Measurements from ENCODE around the gene STX18.

DNA sequence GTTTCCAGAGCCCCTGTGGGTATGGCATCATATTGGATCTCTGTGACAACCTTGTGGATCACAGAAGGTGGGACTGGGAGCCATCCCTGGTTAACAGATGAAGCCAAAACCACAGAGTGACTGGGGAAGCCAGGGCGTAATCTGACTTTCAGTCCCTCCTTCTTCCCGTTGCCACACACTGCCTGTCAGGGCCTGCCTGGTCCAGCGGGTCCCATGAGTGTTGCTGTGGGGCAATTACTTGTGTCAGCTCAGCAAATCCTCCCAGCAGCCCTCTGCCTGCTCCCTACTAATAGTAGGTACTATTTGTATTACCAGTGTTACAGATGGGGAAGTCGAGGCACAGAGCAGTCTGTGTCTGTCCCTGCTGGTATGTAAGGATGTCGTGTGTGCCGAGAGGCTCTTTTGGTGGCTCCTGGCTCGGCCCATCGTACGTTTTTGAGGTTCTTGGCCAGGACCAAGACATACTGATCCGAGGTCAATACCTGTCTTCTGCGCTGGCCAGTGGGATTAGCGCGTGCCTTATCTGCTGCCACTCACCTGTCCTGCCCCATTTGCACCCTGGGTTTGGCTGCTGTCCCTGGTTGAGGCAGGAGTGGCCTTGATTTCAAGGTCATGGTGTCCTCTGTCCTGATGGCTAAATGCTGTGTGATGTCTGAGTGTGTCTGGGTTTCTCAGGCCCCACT lies 149.2 kb downstream of the STX18 start:
- TF ChIP-seq, protein P1, sequence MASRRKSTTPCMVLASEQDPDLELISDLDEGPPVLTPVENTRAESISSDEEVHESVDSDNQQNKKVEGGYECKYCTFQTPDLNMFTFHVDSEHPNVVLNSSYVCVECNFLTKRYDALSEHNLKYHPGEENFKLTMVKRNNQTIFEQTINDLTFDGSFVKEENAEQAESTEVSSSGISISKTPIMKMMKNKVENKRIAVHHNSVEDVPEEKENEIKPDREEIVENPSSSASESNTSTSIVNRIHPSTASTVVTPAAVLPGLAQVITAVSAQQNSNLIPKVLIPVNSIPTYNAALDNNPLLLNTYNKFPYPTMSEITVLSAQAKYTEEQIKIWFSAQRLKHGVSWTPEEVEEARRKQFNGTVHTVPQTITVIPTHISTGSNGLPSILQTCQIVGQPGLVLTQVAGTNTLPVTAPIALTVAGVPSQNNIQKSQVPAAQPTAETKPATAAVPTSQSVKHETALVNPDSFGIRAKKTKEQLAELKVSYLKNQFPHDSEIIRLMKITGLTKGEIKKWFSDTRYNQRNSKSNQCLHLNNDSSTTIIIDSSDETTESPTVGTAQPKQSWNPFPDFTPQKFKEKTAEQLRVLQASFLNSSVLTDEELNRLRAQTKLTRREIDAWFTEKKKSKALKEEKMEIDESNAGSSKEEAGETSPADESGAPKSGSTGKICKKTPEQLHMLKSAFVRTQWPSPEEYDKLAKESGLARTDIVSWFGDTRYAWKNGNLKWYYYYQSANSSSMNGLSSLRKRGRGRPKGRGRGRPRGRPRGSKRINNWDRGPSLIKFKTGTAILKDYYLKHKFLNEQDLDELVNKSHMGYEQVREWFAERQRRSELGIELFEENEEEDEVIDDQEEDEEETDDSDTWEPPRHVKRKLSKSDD (CRISPR knock-in tag; IDR thresholded peaks at IDR 0.05; ENCODE audit: low read depth) = no peak
- TF ChIP-seq ZFP1 (CRISPR knock-in tag; IDR thresholded peaks at IDR 0.05) (no peak), ZNF674 (CRISPR knock-in tag; IDR thresholded peaks at IDR 0.05; ENCODE audit: low read depth) (no peak), ZNF383 (CRISPR knock-in tag; IDR thresholded peaks at IDR 0.05; ENCODE audit: borderline replicate concordance) (no peak), KAT8 (CRISPR knock-in tag; IDR thresholded peaks at IDR 0.05) (no peak), ZNF652 (CRISPR knock-in tag; IDR thresholded peaks at IDR 0.05; ENCODE audit: borderline replicate concordance, low read depth) (no peak), MYC (CRISPR knock-in tag; IDR thresholded peaks at IDR 0.05; ENCODE audit: borderline replicate concordance) (no peak), ZMYM3 (CRISPR knock-in tag; IDR thresholded peaks at IDR 0.05) (no peak)
- TF ChIP-seq, protein P2, sequence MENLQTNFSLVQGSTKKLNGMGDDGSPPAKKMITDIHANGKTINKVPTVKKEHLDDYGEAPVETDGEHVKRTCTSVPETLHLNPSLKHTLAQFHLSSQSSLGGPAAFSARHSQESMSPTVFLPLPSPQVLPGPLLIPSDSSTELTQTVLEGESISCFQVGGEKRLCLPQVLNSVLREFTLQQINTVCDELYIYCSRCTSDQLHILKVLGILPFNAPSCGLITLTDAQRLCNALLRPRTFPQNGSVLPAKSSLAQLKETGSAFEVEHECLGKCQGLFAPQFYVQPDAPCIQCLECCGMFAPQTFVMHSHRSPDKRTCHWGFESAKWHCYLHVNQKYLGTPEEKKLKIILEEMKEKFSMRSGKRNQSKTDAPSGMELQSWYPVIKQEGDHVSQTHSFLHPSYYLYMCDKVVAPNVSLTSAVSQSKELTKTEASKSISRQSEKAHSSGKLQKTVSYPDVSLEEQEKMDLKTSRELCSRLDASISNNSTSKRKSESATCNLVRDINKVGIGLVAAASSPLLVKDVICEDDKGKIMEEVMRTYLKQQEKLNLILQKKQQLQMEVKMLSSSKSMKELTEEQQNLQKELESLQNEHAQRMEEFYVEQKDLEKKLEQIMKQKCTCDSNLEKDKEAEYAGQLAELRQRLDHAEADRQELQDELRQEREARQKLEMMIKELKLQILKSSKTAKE (CRISPR knock-in tag; IDR thresholded peaks at IDR 0.05; ENCODE audit: borderline replicate concordance) = no peak

Data from HepG2 (cell line).